ENCODE results near the gene CATSPERE. TPM values are rescaled to one million over a fixed set of nuclear protein-coding genes. Genes with fewer than 3 reads are reported as not detected.

The CATSPERE gene, protein sequence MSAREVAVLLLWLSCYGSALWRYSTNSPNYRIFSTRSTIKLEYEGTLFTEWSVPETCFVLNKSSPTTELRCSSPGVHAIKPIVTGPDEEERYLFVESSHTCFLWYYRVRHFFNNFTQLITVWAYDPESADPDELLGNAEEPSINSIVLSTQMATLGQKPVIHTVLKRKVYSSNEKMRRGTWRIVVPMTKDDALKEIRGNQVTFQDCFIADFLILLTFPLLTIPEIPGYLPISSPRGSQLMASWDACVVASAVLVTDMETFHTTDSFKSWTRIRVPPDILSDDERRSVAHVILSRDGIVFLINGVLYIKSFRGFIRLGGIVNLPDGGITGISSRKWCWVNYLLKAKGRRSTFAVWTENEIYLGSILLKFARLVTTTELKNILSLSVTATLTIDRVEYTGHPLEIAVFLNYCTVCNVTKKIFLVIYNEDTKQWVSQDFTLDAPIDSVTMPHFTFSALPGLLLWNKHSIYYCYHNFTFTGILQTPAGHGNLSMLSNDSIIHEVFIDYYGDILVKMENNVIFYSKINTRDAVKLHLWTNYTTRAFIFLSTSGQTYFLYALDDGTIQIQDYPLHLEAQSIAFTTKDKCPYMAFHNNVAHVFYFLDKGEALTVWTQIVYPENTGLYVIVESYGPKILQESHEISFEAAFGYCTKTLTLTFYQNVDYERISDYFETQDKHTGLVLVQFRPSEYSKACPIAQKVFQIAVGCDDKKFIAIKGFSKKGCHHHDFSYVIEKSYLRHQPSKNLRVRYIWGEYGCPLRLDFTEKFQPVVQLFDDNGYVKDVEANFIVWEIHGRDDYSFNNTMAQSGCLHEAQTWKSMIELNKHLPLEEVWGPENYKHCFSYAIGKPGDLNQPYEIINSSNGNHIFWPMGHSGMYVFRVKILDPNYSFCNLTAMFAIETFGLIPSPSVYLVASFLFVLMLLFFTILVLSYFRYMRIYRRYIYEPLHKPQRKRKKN
- 1 to 10 TPM; 1.3 to 2.4 (median 1.9) TPM for polyA plus RNA-seq (ENCODE audit: insufficient read length in 4 of 4)

GRCh38 chr1:244461245-244462071, at the start of gene CATSPERE:
Gene CATSPERE, plus strand, starts transcription at chr1:244461273. Its CDS starts 157 bp downstream, at chr1:244461430.
- peak; percentile 61 to 77 (median 68) for DNase-seq (ENCODE audit: low read depth in 4 of 4, low spot score in 3 of 4)

DNA sequence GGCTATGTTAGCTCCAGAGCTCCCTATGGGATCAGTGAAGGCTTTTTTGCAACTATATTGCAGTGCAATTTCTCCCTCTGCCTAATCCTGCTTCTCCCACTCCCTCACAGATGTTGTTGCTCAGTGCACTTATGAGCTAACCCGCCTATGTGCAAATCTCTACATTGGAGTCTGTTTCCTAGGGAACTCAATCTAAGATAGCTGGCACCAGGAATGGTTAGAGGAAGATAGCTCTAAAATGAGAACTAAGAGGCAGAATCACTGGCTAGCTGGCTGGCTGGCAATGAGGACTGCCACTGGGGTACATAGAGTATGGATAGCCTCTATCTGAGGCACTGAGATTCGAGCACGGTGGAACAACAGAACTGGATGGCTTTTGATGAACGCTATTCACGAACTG, 48.9 kb upstream of the CATSPERE start:
- DNase-seq (ENCODE audit: low read depth in 4 of 4, low spot score in 3 of 4), result no peak

GRCh38 chr1:244413736-244414135, 47.3 kb upstream of the CATSPERE start:
- DNase-seq (ENCODE audit: low read depth in 4 of 4, low spot score in 3 of 4), result no peak

- no peak for DNase-seq (ENCODE audit: low read depth in 4 of 4, low spot score in 3 of 4)
Measured at GRCh38 chr1:244414543-244414942, 46.5 kb upstream of the CATSPERE start.

- DNase-seq (ENCODE audit: low read depth in 4 of 4, low spot score in 3 of 4), result no peak
Measured at GRCh38 chr1:244419024-244419423, 42.0 kb upstream of the CATSPERE start.

- no peak for DNase-seq (ENCODE audit: low read depth in 4 of 4, low spot score in 3 of 4)
Measured at GRCh38 chr1:244422174-244422573, 38.9 kb upstream of the CATSPERE start.

DNA sequence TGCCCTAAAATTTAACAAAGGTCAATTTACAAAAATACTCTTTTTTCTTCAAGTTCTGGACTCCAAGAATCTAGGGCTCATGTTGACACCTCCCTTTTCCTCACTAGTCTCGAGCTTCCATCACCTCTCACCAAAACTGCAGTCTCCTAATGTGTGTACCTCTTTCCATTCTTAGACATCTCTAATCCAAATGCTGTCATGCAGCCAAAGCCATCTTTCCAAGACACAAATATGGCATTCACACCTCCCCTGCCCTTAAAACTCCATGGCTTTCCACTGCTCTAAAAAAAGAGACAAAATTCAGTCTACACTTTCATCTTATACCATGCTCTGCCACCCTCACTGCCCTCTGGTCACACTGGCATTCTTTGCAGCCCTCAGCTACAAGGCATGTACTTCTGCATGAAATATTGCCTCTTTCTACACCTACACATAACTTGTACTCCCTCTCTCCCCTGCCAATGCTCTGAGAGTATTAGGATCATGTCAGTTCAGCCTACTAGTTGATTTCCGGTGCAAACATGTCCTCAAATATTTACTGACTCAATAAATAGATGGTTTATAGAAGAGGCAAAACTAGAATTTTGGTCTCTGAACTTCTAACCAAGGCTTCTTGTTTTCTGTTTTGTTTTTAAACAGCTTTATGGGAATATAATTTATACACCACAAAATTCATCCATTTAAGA, 36.3 kb upstream of the CATSPERE start:
- DNase-seq (ENCODE audit: low read depth in 4 of 4, low spot score in 3 of 4), result no peak

DNA sequence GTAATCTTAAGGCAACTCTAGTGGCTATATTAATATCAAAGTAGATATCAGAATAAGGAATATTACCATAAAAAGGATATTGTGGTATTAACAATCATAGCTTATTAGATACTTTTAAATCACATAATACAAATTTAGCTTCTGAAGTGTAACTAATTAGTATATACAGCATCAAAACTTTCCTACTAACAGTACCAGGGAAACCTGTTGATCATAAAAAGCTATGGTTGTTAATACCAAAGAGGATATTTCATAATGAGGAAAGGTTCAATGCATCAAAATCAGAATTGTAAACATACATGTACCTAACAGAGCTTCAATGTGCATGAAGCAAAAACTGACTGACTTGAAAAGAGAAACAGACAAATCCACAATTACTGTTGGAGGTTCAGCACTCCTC, 33.4 kb upstream of the CATSPERE start:
- DNase-seq (ENCODE audit: low read depth in 4 of 4, low spot score in 3 of 4), result no peak

DNA sequence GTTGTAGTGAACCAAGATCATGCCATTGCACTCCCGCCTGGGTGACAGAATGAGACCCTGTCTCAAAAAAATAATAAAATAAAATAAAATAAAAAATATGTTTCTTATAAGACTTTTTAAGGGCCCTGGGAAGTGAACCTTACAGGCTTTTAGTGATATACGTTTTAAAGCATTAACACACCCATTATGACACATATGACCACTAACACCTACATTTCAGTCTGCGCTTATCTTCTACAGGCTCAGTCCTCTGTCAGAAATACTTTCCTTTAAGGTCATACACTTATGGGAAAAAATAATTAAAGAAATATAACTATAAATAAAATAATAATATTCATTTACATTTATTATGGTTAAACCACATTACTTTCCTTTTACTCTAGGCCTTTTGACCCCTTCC, 31.3 kb upstream of the CATSPERE start:
- no peak for DNase-seq (ENCODE audit: low read depth in 4 of 4, low spot score in 3 of 4)

GRCh38 chr1:244431166-244431565, 29.9 kb upstream of the CATSPERE start:
- no peak for DNase-seq (ENCODE audit: low read depth in 4 of 4, low spot score in 3 of 4)

DNA sequence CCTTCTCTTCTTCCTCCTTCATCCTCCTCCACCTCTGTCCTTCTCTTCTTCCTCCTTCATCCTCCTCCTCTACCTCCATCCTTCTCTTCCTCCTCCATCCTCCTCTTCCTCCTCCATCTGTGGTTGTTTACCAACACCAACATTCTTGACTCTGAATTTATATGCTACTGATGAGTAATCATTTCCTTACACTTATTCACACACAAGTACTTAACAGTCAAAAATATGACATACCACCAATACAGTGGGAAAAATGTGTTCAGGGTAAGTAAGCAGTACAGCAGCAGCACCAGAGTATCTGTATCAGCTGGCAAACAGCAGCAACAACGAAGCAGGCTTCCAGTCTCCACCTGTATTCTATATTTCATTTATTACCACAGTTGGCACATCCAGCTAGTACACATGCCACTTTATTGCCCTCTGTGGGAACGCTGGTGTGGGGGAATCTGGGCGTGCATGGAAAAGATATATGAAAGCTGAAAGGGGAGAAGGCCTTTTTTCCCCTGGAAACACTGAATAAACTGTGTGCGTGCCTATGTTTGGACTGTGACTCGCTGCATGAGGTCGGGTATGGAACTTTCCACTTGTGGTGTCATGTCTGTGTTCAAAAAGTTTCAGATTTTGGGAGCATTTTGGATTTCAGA, 25.4 kb upstream of the CATSPERE start:
- no peak for DNase-seq (ENCODE audit: low read depth in 4 of 4, low spot score in 3 of 4)

DNA sequence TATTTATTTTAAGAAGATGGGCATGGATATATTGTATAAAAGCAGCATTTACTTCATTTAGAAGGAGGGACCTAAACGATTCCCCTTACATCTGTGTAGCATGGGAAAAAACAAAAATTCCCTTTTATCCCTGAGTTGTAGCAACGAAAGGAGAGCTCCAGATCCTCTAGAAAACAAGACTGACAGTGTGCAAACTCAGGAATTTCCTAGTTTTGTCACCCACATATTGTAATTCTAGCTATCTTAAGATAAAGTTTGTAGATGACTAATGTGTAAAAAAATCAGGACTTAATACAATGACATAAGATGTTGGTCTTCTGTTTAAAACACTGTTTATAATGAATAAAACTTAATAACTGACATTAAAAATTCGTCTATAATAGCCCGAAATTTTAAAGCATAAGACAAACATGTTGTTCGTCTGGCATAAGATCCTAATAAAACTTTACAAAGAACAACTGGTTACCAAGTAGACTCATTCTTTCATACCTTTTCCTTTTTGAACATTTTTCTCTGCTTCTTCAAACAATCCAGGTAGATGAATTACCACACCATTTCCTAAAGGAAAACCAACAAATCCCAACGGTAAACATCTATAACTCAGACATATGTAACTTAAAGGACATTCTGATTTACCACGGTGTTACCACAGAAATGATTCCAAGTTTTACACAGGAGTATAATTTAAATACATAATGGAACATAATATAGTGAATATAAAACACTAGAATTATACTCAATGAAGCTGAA, 24.6 kb upstream of the CATSPERE start:
- DNase-seq (ENCODE audit: low read depth in 4 of 4, low spot score in 3 of 4), result no peak

- no peak for DNase-seq (ENCODE audit: low read depth in 4 of 4, low spot score in 3 of 4)
Measured at GRCh38 chr1:244437086-244437468, 24.0 kb upstream of the CATSPERE start.

- DNase-seq (ENCODE audit: low read depth in 4 of 4, low spot score in 3 of 4), result no peak
Measured at GRCh38 chr1:244439391-244440032, 21.6 kb upstream of the CATSPERE start.

- no peak for DNase-seq (ENCODE audit: low read depth in 4 of 4, low spot score in 3 of 4)
Measured at GRCh38 chr1:244442850-244443249, 18.2 kb upstream of the CATSPERE start.

DNA sequence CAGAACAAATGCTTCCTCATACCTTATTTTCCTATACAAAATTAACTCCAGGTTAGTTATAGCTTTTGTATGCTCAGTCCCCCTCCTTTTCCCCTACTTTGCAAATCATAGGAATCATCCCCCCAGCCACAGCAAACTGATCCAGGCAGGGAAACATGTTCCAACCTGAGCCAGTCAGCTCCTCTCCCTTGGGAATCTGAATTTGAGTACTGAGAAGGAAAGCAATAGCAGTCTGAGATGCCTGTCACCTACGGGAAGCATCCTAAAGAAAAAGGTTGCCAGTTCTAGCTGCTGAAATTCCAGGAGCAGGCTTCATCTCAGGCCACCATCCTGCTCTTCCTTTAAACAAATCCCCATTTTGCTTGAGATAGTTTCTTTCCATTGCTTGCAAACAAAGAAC, 16.2 kb upstream of the CATSPERE start:
- DNase-seq (ENCODE audit: low read depth in 4 of 4, low spot score in 3 of 4), result no peak

DNA sequence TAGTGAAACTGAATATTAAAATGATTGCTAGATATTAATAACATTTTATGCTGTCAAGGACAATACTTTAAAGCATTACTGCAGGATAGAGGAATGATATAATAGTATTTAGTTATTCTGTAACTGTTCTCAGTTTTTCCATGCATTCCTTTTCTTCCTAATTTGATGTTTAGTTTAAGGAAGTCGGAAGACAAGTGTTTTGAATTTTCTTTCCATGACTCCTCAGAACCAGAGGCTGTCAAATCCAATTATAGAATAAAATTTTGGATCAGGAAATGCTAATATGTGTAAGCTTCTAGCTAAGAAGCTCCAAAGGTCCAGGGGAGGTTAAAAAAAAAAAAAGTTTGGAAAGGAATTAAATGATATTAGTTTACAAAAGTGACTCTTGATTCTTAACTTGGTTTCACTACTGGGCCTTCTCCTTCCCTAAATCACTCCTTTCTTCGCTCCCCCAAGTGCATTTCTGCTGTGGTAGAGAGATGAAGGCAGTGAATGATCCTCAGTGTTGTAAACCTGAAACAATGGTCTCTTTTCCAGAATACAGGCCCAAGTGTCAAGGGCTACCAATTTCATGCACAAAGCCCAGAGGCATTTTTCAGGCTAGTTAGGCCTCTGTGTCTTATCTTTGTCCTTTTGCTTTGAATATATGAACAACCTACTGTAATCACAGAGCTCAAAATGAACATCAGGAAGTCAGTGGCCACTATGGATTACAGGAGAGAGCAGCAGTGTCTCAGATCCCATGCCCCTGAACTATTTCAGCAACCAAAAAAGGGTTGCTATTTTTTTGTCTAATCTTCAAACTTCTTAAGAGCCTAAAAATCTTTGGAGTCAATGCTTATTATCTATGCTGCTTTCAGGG, 15.5 kb upstream of the CATSPERE start:
- DNase-seq (ENCODE audit: low read depth in 4 of 4, low spot score in 3 of 4), result no peak

Data from left renal pelvis (tissue), 4 donors.